Panc1 (cell line): ENCODE measurements around the gene DHPS. TPM values are rescaled to one million over a fixed set of nuclear protein-coding genes. Genes with fewer than 3 reads are reported as not detected.

Source experiments
- ATAC-seq: fragments of 200-7000 bp; cut with Tn5 transposase; 2 replicates; pipeline ENCODE4 v1.9.1; 2020; ENCODE audit warnings: mild to moderate bottlenecking, moderate library complexity
- BruUV-seq: library from RNA; stranded (reverse); fragments of 400-500 nt; replicated peaks from 2 replicates; lab custom pipeline; 2021; lab: Mats Ljungman, UMichigan
- CTCF ChIA-PET: fragments of 300-600 bp; sonication (Branson Sonifier 250); formaldehyde crosslinking; loops from one replicate; lab custom pipeline; 2022; ENCODE audit warnings: antibody characterized with exemption; lab: Charles Lee
- POLR2A ChIA-PET: fragments of 300-600 bp; sonication (Branson Sonifier 250); formaldehyde crosslinking; loops from one replicate; lab custom pipeline; 2022; ENCODE audit warnings: antibody characterized with exemption; lab: Charles Lee
- DNase-seq: peaks from one replicate; pipeline ENCODE4 v3.0.0-alpha.2; 2010; ENCODE audit warnings: low read depth, low spot score
- H3K27ac ChIP-seq: 2 replicates; pipeline ENCODE4 v1.5.1; 2011; ENCODE audit warnings: mild to moderate bottlenecking, low read length, inconsistent platforms
- H3K27me3 ChIP-seq: fragments of 200-500 bp; sonication (Bioruptor generic); 2 replicates; pipeline ENCODE4 v1.6.0; 2014; ENCODE audit warnings: low read length, inconsistent platforms; ENCODE audit not compliant: control insufficient read depth, insufficient read depth
- H3K36me3 ChIP-seq: fragments of 200-500 bp; sonication (Bioruptor generic); 2 replicates; pipeline ENCODE4 v1.5.1; 2014; ENCODE audit warnings: inconsistent platforms, mild to moderate bottlenecking, low read length, moderate library complexity; ENCODE audit not compliant: control insufficient read depth, insufficient read depth
- H3K4me1 ChIP-seq: 2 replicates; pipeline ENCODE4 v1.5.1; 2011; ENCODE audit warnings: inconsistent platforms, mild to moderate bottlenecking, low read length, moderate library complexity; ENCODE audit not compliant: control insufficient read depth, insufficient read depth
- H3K4me3 ChIP-seq, 2 experiments: 2 replicates each; pipeline ENCODE4 v1.5.1; 2011 to 2012; ENCODE audit warnings: low read depth in 2 of 2, low read length in 2 of 2, mild to moderate bottlenecking in 2 of 2, inconsistent platforms in 1 of 2, moderate library complexity in 1 of 2
- H3K9me3 ChIP-seq: fragments of 200-500 bp; sonication (Bioruptor generic); 2 replicates; pipeline ENCODE4 v1.5.1; 2014; ENCODE audit warnings: low read depth, mild to moderate bottlenecking, inconsistent platforms, low read length, moderate library complexity; ENCODE audit not compliant: control insufficient read depth, insufficient read depth
- POLR2AphosphoS5 ChIP-seq: IDR thresholded peaks from 2 replicates; pipeline ENCODE4 v1.6.1; 2012; ENCODE audit warnings: mild to moderate bottlenecking, low read depth, low read length, moderate library complexity
- SIN3A ChIP-seq: IDR thresholded peaks from 2 replicates; pipeline ENCODE4 v1.6.1; 2012; ENCODE audit warnings: low read depth, mild to moderate bottlenecking, low read length, moderate library complexity, borderline replicate concordance; ENCODE audit not compliant: insufficient read depth
- TCF7L2 ChIP-seq: IDR thresholded peaks from 2 replicates; pipeline ENCODE4 v1.6.1; 2011; ENCODE audit warnings: mild to moderate bottlenecking, low read depth, low read length, inconsistent platforms
- in situ Hi-C: cut with HindIII; loops from 2 replicates; pipeline ENCODE4 v1.10.0; 2016; ENCODE audit warnings: low sequenced_read_pairs, low pct_unique_long_range_greater_than_20kb
- intact Hi-C: fragments of 100-400 bp; cut with micrococcal nuclease; formaldehyde crosslinking; loops from one replicate; pipeline ENCODE4 v1.10.0; 2022; ENCODE audit not compliant: unreplicated experiment
- total RNA-seq: library from RNA; stranded (reverse); gene quantifications from one replicate; pipeline ENCODE4 v1.2.1, GENCODE V29; 2021; ENCODE audit not compliant: unreplicated experiment
- TF ChIP-seq, protein P1 (sequence below), 2 experiments: IDR thresholded peaks; 2 replicates each; pipeline ENCODE4 v1.6.1; 2011 to 2012; ENCODE audit warnings: low read depth in 2 of 2, control low read depth in 1 of 2, low read length in 1 of 2, mild to moderate bottlenecking in 1 of 2, moderate library complexity in 1 of 2; ENCODE audit not compliant: insufficient read depth in 1 of 2
- TF ChIP-seq, protein P2 (sequence below): fragments of 450-650 bp; IDR thresholded peaks from 2 replicates; pipeline ENCODE4 v1.5.1; 2017; ENCODE audit warnings: mild to moderate bottlenecking

Gene DHPS
- total RNA-seq, 1 experiment from 2014 or later: 76.9 TPM

DNA sequence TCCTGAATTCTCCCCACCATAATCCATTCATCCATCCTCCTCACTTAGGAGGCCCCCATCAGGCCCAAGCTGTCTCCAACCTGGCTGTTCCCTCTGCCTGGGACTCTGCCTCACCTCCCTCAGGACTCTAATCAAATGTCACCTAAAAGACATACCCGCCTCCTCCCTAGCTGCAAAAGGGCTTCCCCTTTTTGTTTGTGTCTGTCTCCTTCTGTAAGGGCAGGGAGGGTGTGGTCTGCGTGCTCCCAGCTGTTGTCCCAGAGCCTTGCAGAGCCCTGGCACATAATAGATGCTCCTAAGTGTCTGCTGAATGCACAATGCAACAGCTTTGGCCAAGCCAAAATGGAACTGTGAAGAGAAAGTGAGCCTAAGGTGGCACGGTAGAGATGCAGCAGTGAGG lies 48.4 kb upstream of the DHPS start:
- H3K4me3 ChIP-seq: no peak overlapping the region
- no peak for TF ChIP-seq POLR2AphosphoS5
- no peak for TF ChIP-seq TCF7L2
- TF ChIP-seq, protein P1, sequence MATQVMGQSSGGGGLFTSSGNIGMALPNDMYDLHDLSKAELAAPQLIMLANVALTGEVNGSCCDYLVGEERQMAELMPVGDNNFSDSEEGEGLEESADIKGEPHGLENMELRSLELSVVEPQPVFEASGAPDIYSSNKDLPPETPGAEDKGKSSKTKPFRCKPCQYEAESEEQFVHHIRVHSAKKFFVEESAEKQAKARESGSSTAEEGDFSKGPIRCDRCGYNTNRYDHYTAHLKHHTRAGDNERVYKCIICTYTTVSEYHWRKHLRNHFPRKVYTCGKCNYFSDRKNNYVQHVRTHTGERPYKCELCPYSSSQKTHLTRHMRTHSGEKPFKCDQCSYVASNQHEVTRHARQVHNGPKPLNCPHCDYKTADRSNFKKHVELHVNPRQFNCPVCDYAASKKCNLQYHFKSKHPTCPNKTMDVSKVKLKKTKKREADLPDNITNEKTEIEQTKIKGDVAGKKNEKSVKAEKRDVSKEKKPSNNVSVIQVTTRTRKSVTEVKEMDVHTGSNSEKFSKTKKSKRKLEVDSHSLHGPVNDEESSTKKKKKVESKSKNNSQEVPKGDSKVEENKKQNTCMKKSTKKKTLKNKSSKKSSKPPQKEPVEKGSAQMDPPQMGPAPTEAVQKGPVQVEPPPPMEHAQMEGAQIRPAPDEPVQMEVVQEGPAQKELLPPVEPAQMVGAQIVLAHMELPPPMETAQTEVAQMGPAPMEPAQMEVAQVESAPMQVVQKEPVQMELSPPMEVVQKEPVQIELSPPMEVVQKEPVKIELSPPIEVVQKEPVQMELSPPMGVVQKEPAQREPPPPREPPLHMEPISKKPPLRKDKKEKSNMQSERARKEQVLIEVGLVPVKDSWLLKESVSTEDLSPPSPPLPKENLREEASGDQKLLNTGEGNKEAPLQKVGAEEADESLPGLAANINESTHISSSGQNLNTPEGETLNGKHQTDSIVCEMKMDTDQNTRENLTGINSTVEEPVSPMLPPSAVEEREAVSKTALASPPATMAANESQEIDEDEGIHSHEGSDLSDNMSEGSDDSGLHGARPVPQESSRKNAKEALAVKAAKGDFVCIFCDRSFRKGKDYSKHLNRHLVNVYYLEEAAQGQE (IDR thresholded peaks at IDR 0.05; ENCODE audit: insufficient read depth in 1 of 2, low read depth in 2 of 2, low read length in 1 of 2): no peak
- TF ChIP-seq, protein P2, sequence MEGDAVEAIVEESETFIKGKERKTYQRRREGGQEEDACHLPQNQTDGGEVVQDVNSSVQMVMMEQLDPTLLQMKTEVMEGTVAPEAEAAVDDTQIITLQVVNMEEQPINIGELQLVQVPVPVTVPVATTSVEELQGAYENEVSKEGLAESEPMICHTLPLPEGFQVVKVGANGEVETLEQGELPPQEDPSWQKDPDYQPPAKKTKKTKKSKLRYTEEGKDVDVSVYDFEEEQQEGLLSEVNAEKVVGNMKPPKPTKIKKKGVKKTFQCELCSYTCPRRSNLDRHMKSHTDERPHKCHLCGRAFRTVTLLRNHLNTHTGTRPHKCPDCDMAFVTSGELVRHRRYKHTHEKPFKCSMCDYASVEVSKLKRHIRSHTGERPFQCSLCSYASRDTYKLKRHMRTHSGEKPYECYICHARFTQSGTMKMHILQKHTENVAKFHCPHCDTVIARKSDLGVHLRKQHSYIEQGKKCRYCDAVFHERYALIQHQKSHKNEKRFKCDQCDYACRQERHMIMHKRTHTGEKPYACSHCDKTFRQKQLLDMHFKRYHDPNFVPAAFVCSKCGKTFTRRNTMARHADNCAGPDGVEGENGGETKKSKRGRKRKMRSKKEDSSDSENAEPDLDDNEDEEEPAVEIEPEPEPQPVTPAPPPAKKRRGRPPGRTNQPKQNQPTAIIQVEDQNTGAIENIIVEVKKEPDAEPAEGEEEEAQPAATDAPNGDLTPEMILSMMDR: no peak
- no peak for TF ChIP-seq SIN3A
- in situ Hi-C loops (no loop called here), intact Hi-C loops (no loop called here)
- H3K27ac ChIP-seq: no peak overlapping the region
- DNase-seq (no peak), ATAC-seq (no peak)
- ChIA-PET CTCF (no interaction called here), POLR2A (no interaction called here)
- H3K9me3 ChIP-seq: no peaks in the 10 kb centered on the region
- BruUV-seq: no TSS peak
- H3K4me1 ChIP-seq: peaks cover 8% of the 10 kb centered on the region; the same call in 1 of the 2 replicates
- H3K36me3 ChIP-seq: peaks cover 9% of the 10 kb centered on the region
- no peaks in the 10 kb centered on the region for H3K27me3 ChIP-seq

DNA sequence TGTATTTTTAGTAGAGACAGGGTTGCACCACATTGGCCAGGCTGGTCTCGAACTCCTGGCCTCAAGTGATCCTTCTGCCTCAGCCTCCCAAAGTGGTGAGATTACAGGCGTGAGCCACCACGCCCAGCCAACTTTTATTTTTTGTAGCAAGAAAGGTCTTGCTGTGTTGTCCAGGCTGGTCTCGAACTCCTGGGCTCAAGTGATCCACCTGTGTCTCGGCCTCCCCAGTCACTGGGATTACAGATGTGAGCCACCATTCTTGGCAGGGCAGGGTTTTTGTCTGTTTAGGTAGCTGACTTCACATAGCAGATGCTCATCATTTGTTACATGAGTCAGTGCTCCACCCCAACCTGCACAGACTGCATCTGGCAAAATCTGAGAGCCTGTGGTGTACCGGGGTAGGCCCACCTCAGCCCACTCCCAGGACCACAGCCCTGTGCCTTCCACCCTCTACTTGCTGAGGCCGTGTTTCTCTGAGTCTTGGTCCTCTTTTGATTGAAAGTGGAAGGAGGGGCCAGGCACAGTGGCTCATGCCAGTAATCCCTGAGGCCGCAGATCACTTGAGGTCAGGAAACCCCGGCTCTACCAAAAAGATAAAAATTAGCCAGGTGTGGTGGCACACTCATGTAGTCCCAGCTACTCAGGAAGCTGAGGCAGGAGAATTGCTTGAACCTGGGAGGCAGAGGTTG lies 46.2 kb upstream of the DHPS start:
- Histone ChIP-seq H3K4me1 (peaks cover 6% of the 10 kb centered on the region; the same call in 1 of the 2 replicates), H3K4me3 (no peak overlapping the region), H3K27ac (no peak overlapping the region), H3K9me3 (no peaks in the 10 kb centered on the region), H3K36me3 (no peaks in the 10 kb centered on the region; the same call in none of the 2 replicates), H3K27me3 (no peaks in the 10 kb centered on the region)
- CTCF ChIA-PET: interaction anchor here (0.7 kb wide), 1 partner anchor 1631 kb away, joined by 3 read pairs; no protein-coding TSS in a partner anchor
- no TSS peak for BruUV-seq
- POLR2A ChIA-PET: interaction anchor here (0.7 kb wide), 3 partner anchors 27 to 899 kb away, joined by 5 to 9 read pairs (median 6); no protein-coding TSS in a partner anchor
- TF ChIP-seq, protein P1 (IDR thresholded peaks at IDR 0.05; ENCODE audit: insufficient read depth in 1 of 2, low read depth in 2 of 2, low read length in 1 of 2): no peak
- no peak for TF ChIP-seq SIN3A
- no peak for TF ChIP-seq TCF7L2
- TF ChIP-seq POLR2AphosphoS5: no peak
- TF ChIP-seq, protein P2: no peak
- intact Hi-C loops (no loop called here), in situ Hi-C loops (no loop called here)
- DNase-seq (no peak), ATAC-seq (no peak)
